Spleen (tissue), 11 donors: ENCODE results near the gene GNAZ. TPM values are rescaled to one million over a fixed set of nuclear protein-coding genes. Genes with fewer than 3 reads are reported as not detected.

Experiments
- DNase-seq: peaks from one replicate; pipeline ENCODE4 v3.0.0-alpha.2; 2020
- H3K27ac ChIP-seq, 8 donors: fragments of 200-600 bp; sonication (generic) in 7 of 8; 1 replicate in 4 of 8; 2 replicates in 4 of 8; pipeline versions ENCODE4 v1.5.0 to v1.8.0; 2016 to 2021; ENCODE audit warnings: inconsistent platforms in 4 of 8, mild to moderate bottlenecking in 4 of 8, moderate library complexity in 1 of 8
- H3K27me3 ChIP-seq, 7 donors: fragments of 200-600 bp; sonication (generic) in 6 of 7; replicated peaks in 1 of 7; 1 replicate in 4 of 7; 2 replicates in 3 of 7; pipeline versions ENCODE4 v1.5.0 to v1.8.0; 2016 to 2021; ENCODE audit warnings: inconsistent platforms in 3 of 7, mild to moderate bottlenecking in 1 of 7
- H3K36me3 ChIP-seq, 6 donors: fragments of 200-600 bp; sonication (generic) in 5 of 6; 1 replicate in 4 of 6; 2 replicates in 2 of 6; pipeline versions ENCODE4 v1.5.0 to v1.8.0; 2016 to 2021; ENCODE audit warnings: inconsistent platforms in 2 of 6
- H3K4me1 ChIP-seq, 6 donors: fragments of 200-600 bp; sonication (generic) in 5 of 6; 1 replicate in 3 of 6; 2 replicates in 3 of 6; pipeline versions ENCODE4 v1.5.0 to v1.8.0; 2016 to 2021; ENCODE audit warnings: inconsistent platforms in 3 of 6
- H3K4me3 ChIP-seq, 8 donors: fragments of 200-600 bp; sonication (generic) in 7 of 8; 1 replicate in 4 of 8; 2 replicates in 4 of 8; pipeline versions ENCODE4 v1.5.0 to v1.8.0; 2016 to 2021; ENCODE audit warnings: inconsistent platforms in 4 of 8, mild to moderate bottlenecking in 4 of 8, moderate library complexity in 2 of 8
- H3K9me3 ChIP-seq, 8 donors: fragments of 200-600 bp; sonication (generic) in 7 of 8; 1 replicate in 4 of 8; 2 replicates in 4 of 8; pipeline versions ENCODE4 v1.5.0 to v1.8.0; 2016 to 2021; ENCODE audit warnings: inconsistent platforms in 4 of 8
- POLR2A ChIP-seq, 3 donors: fragments of 450-650 bp; IDR thresholded peaks; one replicate each; pipeline ENCODE4 v1.5.1; 2017; ENCODE audit warnings: antibody characterized with exemption in 3 of 3, mild to moderate bottlenecking in 1 of 3
- POLR2AphosphoS5 ChIP-seq, 3 donors: sonication (generic); formaldehyde crosslinking; IDR thresholded peaks; one replicate each; pipeline ENCODE4 v1.5.1; 2017; ENCODE audit warnings: antibody characterized with exemption in 3 of 3
- WGBS, 5 donors: extraction: QIAGEN DNeasy Blood & Tissue Kit in 3 of 5; methylation state at CpG; one replicate each; pipeline versions ENCODE4 v1.1.5 to v1.1.7; 2013 to 2018; 5-methylcytosine and 5-hydroxymethylcytosine counted together
- intact Hi-C: fragments of 100-400 bp; cut with DNase I; formaldehyde crosslinking; loops from one replicate; pipeline ENCODE4 v1.15.0; 2023; ENCODE audit warnings: low total_unique reads
- polyA plus RNA-seq, 3 donors: library from polyadenylated mRNA; stranded (reverse); fragments of 200-250 nt; gene quantifications; one replicate each; pipeline ENCODE4 v1.2.1, GENCODE V29; 2013
- total RNA-seq, 7 donors: library from RNA; depleted of rRNA in 3 of 7; stranded (reverse); fragments of >200 nt in 3 of 7; fragmentation: NEBNext Ultra II Directional in 4 of 7; extraction: Animal tissue kit (Norgen Biotek cat#: 25700) in 4 of 7; gene quantifications; one replicate each; pipeline versions ENCODE4 v1.1.0 to v1.2.1, GENCODE V29; 2016 to 2021
- TF ChIP-seq, protein P1 (sequence below), 11 experiments: fragments of 200-600 bp in 7 of 11; fragments of 450-650 bp in 4 of 11; sonication (generic) in 4 of 11; IDR thresholded peaks in 8 of 11; conservative IDR thresholded peaks in 3 of 11; 1 replicate in 7 of 11; 2 replicates in 4 of 11; pipeline versions ENCODE4 v1.4.0 to v1.8.0; 2016 to 2021; ENCODE audit warnings: antibody characterized with exemption in 11 of 11, inconsistent platforms in 4 of 11, mild to moderate bottlenecking in 1 of 11
- donor health status: healthy with polysubstance abuse.
- donor health status: DM: no; HTN: no; CAD: no; lungs with moderate emphysema.
- donor health status: DM: no; HTN: no; CAD: no.
- donor health status: Bipolar disorder and iron deficiency.
- donor health status: healthy.
- donor health status: DM: no; HTN: no; CAD: no.
- donor health status: DM: yes; HTN: yes; CAD: no.

The GNAZ gene
- total and polyA plus RNA-seq, 10 donors: 2.3 to 11.8 (median 6.8) TPM

DNA sequence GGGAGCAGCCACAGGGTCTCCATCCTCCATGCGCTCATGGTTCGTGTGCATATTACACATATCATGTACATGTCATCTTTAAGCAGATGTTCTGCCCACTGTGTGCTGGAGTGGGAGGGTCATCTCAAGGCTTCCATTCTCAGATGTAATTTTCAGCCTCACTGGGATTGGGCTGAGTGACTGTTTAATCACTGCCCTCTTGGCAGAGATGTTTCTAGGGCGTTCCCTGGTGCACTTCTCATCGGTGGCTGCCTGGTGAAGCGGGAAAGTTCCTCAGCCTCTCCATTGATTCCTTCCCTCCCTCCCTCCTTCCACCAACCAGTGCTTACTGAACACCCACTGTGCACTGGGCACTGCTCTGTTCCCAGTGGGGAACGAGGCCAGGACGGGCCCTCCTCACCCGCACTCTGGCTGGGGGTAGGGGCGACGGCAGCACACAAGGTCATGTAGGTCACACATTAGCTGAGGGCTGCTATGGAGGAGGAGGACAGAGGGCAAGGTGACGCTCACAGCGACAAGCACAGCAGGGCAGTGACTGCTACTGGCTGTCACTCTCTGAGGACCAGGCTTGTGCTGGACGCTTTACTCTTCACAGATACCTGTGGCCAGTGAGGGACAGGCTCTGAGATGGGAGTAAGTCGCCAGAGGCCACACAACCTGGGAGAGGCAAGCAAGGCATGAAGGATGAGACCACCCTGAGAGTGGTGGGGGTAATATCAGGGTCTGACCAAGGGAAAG is 22.9 kb downstream of the GNAZ start:
- Histone ChIP-seq H3K27ac (no peak overlapping the region), H3K4me1 (peaks cover 0 to 13% (median 6%) of the 10 kb centered on the region in 6 donors), H3K4me3 (no peak overlapping the region), H3K9me3 (no peaks in the 10 kb centered on the region), H3K27me3 (no peaks in the 10 kb centered on the region), H3K36me3 (peaks cover 0 to 11% (median 0%) of the 10 kb centered on the region in 6 donors)
- WGBS, 5 donors: 87 to 89% (median 88%) methylated on average over 14 of the region's 14 CpGs
- DNase-seq: no peak
- intact Hi-C loops: no loop called here
- TF ChIP-seq, protein P1, sequence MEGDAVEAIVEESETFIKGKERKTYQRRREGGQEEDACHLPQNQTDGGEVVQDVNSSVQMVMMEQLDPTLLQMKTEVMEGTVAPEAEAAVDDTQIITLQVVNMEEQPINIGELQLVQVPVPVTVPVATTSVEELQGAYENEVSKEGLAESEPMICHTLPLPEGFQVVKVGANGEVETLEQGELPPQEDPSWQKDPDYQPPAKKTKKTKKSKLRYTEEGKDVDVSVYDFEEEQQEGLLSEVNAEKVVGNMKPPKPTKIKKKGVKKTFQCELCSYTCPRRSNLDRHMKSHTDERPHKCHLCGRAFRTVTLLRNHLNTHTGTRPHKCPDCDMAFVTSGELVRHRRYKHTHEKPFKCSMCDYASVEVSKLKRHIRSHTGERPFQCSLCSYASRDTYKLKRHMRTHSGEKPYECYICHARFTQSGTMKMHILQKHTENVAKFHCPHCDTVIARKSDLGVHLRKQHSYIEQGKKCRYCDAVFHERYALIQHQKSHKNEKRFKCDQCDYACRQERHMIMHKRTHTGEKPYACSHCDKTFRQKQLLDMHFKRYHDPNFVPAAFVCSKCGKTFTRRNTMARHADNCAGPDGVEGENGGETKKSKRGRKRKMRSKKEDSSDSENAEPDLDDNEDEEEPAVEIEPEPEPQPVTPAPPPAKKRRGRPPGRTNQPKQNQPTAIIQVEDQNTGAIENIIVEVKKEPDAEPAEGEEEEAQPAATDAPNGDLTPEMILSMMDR (IDR thresholded peaks at IDR 0.05 in 8 of 11, conservative IDR thresholded peaks at IDR 0.05 in 3 of 11): no peak
- no peak for TF ChIP-seq POLR2A (IDR thresholded peaks at IDR 0.05)
- TF ChIP-seq POLR2AphosphoS5 (IDR thresholded peaks at IDR 0.05): no peak

DNA sequence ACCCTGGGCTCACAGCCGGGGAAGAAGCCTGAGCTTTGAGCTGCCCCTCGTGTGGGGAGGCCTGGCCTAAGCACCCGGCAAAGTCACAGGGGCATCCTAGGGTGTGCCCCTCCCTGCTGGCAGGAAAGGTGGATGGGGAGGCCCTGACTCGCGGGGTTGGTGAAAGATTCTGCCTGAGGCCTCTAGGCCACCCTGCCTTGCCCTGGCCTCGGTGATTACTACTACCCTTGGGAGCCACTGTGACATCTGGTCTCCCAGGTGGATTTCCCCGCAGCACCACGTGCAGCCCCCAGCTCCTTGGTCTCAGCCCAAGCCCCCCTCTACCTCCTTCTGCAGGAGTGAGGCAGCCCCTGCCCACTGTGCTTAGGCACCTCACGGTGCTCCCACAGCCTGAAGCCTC is 23.9 kb downstream of the GNAZ start:
- H3K27ac ChIP-seq: no peak overlapping the region
- H3K27me3 ChIP-seq: no peaks in the 10 kb centered on the region
- WGBS, 5 donors: 76 to 95% (median 89%) methylated on average over 4 to 9 of the region's 9 CpGs
- no peak for DNase-seq
- TF ChIP-seq, protein P1 (IDR thresholded peaks at IDR 0.05 in 8 of 11, conservative IDR thresholded peaks at IDR 0.05 in 3 of 11): no peak
- TF ChIP-seq POLR2A (IDR thresholded peaks at IDR 0.05) (no peak), POLR2AphosphoS5 (IDR thresholded peaks at IDR 0.05) (no peak)
- H3K4me1 ChIP-seq: peaks cover 4 to 18% (median 13%) of the 10 kb centered on the region in 6 donors
- intact Hi-C loops: no loop called here
- no peak overlapping the region for H3K4me3 ChIP-seq
- H3K9me3 ChIP-seq: no peaks in the 10 kb centered on the region
- peaks cover 0 to 11% (median 0%) of the 10 kb centered on the region in 6 donors for H3K36me3 ChIP-seq

DNA sequence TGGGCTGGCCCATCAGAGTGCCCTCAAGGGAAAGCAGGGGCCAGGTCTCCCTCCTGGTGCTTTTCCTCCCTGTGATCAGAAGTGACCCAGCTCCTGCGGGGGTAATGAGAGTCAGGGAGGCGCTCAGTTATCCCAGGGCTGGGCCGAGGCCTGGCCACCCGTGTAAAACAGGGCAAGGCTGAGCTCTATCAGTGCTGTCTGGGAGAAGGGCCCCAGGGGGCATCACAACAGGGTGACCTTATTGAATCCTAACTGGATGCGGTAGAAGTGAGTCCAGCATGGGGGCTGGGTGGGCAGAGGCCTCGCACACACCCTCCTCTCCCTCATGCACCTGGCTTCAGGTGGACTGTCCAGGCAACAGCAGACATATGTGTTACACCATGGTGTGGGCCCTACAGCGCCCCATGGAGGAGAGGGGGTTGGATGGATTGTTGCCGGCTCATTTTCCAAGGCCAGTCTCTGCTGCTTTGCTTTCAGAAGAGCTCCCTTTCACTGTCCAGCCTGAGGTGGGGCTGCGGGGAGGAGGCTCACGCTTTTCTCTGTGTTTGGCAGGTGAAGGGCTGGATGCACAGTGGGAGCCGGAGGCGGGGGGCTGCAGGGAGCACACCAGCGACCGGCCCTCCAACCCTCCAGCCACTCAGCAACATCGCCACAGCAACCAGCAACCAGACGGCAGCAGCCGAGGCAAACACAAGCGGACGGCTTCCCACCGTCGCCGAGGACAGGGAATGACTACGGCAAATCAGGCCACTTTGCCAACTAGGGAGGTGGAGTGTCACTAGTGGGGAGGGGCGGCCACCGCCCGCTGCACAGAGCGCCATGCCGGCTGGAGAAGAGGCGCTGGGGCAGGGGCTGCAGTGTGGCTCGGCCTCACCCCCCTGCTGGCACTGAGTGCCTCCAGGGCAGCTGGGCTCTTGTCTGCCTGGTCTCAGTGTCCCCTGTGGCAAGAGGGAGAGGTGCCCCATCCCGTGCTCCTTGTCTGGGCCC is 24.7 kb downstream of the GNAZ start:
- no peak overlapping the region for H3K27ac ChIP-seq
- no peaks in the 10 kb centered on the region for H3K9me3 ChIP-seq
- H3K4me1 ChIP-seq: peaks cover 10 to 25% (median 19%) of the 10 kb centered on the region in 6 donors
- H3K36me3 ChIP-seq: peaks cover 0 to 11% (median 0%) of the 10 kb centered on the region in 6 donors
- no peak overlapping the region for H3K4me3 ChIP-seq
- WGBS, 5 donors: 92 to 97% (median 94%) methylated on average over 18 to 31 of the region's 31 CpGs
- intact Hi-C loops: no loop called here
- no peaks in the 10 kb centered on the region for H3K27me3 ChIP-seq
- no peak for DNase-seq
- TF ChIP-seq, protein P1 (IDR thresholded peaks at IDR 0.05 in 8 of 11, conservative IDR thresholded peaks at IDR 0.05 in 3 of 11): no peak
- no peak for TF ChIP-seq POLR2AphosphoS5 (IDR thresholded peaks at IDR 0.05)
- TF ChIP-seq POLR2A (IDR thresholded peaks at IDR 0.05): no peak
